Measurements from ENCODE around the gene MCAM. TPM values are rescaled to one million over a fixed set of nuclear protein-coding genes. Genes with fewer than 3 reads are reported as not detected.

MCAM gene
- total RNA-seq, 3 donors from 2014 or later (not counting 1 experiment from before 2014, with no cell fraction given) = 0.11 to 2.0 (median 0.19) TPM

DNA sequence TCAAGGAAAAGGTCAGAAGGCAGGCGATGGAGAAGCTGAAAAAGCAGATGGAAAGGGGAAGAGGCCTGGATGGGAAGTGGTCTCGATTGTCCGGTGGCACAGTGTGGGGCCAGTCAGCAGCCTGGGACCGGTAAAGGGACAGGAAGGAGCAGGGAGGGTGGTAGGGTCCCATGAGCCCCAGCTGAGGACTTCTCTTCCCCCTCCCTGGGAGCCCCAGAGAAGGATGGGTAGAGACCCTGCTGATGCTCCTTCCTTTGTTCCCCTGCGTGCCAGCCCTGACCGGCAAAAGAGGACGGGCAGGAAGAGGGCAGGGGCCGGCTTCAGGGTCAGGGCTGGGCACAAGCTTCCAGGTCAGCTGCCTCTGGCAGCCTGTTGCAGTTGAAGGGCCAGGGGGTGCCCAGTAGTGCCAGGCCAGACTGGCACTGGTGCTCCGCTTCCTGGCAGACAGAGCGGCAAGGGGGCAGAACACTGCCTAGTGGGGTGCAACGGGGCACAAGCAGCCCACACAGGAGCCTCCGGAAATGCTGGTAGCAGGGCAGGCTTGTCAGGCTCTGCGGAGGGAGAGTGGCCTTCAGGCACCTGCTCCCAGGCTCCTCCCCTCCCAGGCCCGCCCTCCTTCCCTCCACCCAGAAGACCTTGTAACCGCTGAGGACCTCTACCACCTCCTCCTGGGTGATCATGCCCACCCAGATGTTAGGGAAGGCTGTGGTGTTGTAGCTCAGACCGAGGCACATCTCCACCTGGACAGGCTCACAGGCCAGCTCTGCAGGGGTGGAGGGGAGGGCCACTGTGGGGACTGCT is 24.5 kb upstream of the MCAM start:
- peaks cover 20% of the 10 kb centered on the region for H3K27me3 ChIP-seq (ENCODE audit: control insufficient read depth, insufficient read depth, low read length)
- no peak overlapping the region for H3K4me3 ChIP-seq (ENCODE audit: low read length)
- Mint-ChIP-seq H3K27me3 (ENCODE audit: low read depth in 2 of 2) (peaks cover 33 to 40% of the 10 kb centered on the region in 2 donors), H3K4me3 (no peak overlapping the region), H3K36me3 (no peaks in the 10 kb centered on the region), H3K27ac (no peak overlapping the region), H3K4me1 (peaks cover 0 to 27% of the 10 kb centered on the region in 2 donors), H3K9me3 (no peaks in the 10 kb centered on the region)
- WGBS (ENCODE audit: insufficient coverage) = 23% methylated on average over 14 of the region's 16 CpGs
- ATAC-seq (no peak), DNase-seq (no peak)
- H3K9me3 ChIP-seq (ENCODE audit: control insufficient read depth, insufficient read depth, low read length) = no peaks in the 10 kb centered on the region
- intact Hi-C loops (cut with micrococcal nuclease) = no loop called here
- no peaks in the 10 kb centered on the region for H3K36me3 ChIP-seq (ENCODE audit: control insufficient read depth, insufficient read depth, low read length)
- peaks cover 27% of the 10 kb centered on the region for H3K4me1 ChIP-seq (ENCODE audit: control insufficient read depth, insufficient read depth, low read length)
- no peak overlapping the region for H3K27ac ChIP-seq (ENCODE audit: low read length)
- TF ChIP-seq, protein P1, sequence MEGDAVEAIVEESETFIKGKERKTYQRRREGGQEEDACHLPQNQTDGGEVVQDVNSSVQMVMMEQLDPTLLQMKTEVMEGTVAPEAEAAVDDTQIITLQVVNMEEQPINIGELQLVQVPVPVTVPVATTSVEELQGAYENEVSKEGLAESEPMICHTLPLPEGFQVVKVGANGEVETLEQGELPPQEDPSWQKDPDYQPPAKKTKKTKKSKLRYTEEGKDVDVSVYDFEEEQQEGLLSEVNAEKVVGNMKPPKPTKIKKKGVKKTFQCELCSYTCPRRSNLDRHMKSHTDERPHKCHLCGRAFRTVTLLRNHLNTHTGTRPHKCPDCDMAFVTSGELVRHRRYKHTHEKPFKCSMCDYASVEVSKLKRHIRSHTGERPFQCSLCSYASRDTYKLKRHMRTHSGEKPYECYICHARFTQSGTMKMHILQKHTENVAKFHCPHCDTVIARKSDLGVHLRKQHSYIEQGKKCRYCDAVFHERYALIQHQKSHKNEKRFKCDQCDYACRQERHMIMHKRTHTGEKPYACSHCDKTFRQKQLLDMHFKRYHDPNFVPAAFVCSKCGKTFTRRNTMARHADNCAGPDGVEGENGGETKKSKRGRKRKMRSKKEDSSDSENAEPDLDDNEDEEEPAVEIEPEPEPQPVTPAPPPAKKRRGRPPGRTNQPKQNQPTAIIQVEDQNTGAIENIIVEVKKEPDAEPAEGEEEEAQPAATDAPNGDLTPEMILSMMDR (IDR thresholded peaks at IDR 0.05) = no peak

DNA sequence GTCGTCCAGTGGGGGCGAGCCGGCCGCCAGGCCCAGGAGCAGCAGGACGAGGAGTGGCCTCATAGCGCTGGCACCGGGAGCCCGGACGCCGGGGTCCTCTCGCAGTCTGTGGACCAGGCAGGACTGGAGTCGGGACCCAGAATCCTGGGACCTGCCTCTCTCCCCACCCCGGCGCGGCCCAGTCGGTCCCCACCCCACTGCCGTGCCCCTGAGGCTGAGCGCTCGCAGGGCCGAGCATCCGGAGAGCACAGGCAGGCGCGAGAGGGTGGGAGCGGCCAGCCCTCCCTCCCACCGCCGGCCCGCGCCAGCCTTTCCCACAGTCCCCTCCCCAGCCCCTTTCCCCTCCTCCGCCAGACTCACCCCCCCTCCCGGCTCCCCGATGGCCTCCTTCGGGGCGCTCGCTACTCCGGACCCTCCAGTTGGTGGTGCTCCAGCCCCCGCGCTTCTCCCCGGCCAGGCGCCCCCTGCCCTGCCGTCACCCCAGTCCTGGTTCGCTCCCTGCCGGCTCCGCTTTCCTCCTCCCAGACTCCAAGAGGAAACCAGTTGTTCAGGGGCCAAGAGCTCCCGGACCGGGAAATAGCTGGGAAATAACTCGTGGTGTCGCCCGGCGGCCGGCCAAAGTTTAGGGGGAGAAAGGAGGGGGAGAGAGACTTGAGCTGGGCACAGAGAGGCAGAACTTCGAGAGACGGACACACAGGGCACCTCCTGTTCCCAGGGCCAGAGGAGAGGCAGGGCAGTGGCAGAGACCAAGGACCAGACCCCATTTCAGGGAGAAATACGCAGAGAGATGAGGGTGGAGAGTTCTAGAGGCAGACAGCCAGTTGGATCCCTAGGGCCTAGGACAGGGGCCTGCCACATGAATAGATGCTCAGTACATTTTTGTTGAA is 23.6 kb upstream of the MCAM start, which contains the start of gene C1QTNF5:
TSS of gene C1QTNF5 (minus strand) at position 549 of the 887 bp plus-strand sequence. CDS start at position 63, 486 bp downstream.
- peaks cover 0 to 36% of the 10 kb centered on the region in 2 donors for H3K4me1 Mint-ChIP-seq
- H3K9me3 Mint-ChIP-seq = no peaks in the 10 kb centered on the region
- peak in 2 of 3 donors; percentile 10 to 17 for ATAC-seq
- H3K27me3 Mint-ChIP-seq (ENCODE audit: low read depth in 2 of 2) = peaks cover 33 to 40% of the 10 kb centered on the region in 2 donors
- H3K36me3 Mint-ChIP-seq = no peaks in the 10 kb centered on the region
- H3K27ac Mint-ChIP-seq = no peak within 1 kb of the TSS
- Histone ChIP-seq H3K4me1 (ENCODE audit: control insufficient read depth, insufficient read depth, low read length) (peaks cover 27% of the 10 kb centered on the region), H3K27ac (ENCODE audit: low read length) (no peak within 1 kb of the TSS), H3K27me3 (ENCODE audit: control insufficient read depth, insufficient read depth, low read length) (peaks cover 20% of the 10 kb centered on the region), H3K4me3 (ENCODE audit: low read length) (no peak within 1 kb of the TSS), H3K9me3 (ENCODE audit: control insufficient read depth, insufficient read depth, low read length) (no peaks in the 10 kb centered on the region), H3K36me3 (ENCODE audit: control insufficient read depth, insufficient read depth, low read length) (no peaks in the 10 kb centered on the region)
- H3K4me3 Mint-ChIP-seq = no peak within 1 kb of the TSS
- intact Hi-C loops (cut with micrococcal nuclease) = no loop called here
- no peak for DNase-seq
- TF ChIP-seq, protein P1 (IDR thresholded peaks at IDR 0.05) = no peak
- 7% methylated on average over 52 of the region's 53 CpGs for WGBS (ENCODE audit: insufficient coverage)

DNA sequence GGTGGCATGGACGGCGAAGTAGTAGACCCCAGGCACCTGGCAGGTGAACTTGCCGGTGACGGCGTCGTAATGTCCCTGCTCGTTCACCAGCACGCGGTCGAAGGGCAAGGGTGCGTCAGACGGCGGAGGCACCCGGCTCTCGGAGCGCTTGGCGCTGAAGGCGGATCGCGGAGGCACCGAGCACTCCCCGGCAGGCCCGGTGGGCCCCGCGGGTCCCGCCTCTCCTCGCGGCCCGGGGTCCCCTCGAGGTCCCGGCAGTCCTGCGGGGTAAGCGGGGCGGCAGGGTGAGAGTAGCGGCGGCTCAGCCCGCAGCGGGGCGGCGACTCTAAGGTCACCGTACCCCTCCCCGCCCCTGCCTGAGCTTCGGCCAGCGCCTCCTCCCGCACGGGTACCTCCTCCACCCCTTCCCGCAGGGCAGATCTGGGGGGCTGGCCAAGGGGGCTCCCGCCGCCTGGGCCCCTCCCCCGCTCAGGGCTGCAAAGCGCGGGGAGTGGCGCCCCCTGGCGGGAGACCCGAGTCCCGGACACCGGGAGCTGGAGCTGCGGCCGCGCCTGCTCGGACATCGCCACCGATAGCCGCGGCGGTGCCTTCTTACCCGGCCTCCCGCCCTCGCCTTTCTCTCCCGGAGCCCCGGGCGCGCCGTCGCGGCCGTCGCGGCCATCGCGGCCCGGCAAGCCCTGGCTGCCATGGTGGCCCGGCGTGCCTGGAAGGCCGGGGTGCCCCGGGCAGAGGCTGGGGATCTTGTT is 22.8 kb upstream of the MCAM start:
- no peaks in the 10 kb centered on the region for H3K9me3 ChIP-seq (ENCODE audit: control insufficient read depth, insufficient read depth, low read length)
- Mint-ChIP-seq H3K27ac (no peak overlapping the region), H3K4me3 (peak overlapping the region; percentile 70), H3K27me3 (ENCODE audit: low read depth in 2 of 2) (peaks cover 33 to 35% of the 10 kb centered on the region in 2 donors), H3K9me3 (no peaks in the 10 kb centered on the region), H3K4me1 (peaks cover 6 to 43% of the 10 kb centered on the region in 2 donors), H3K36me3 (no peaks in the 10 kb centered on the region)
- H3K4me1 ChIP-seq (ENCODE audit: control insufficient read depth, insufficient read depth, low read length) = peaks cover 35% of the 10 kb centered on the region
- H3K27me3 ChIP-seq (ENCODE audit: control insufficient read depth, insufficient read depth, low read length) = peaks cover 20% of the 10 kb centered on the region
- peak in 2 of 3 donors; percentile 30 to 47 for ATAC-seq
- no peak overlapping the region for H3K4me3 ChIP-seq (ENCODE audit: low read length)
- peak in 1 of 2 donors; percentile 56 for DNase-seq
- TF ChIP-seq, protein P1 (IDR thresholded peaks at IDR 0.05) = peak; percentile 54
- intact Hi-C loops (cut with micrococcal nuclease) = no loop called here
- no peaks in the 10 kb centered on the region for H3K36me3 ChIP-seq (ENCODE audit: control insufficient read depth, insufficient read depth, low read length)
- 15% methylated on average over 86 of the region's 86 CpGs for WGBS (ENCODE audit: insufficient coverage)
- no peak overlapping the region for H3K27ac ChIP-seq (ENCODE audit: low read length)

Measured in natural killer cell (primary cell).